DOHH2 (cell line): ENCODE results near the gene SLC39A11.

Source experiments
- H3F3A ChIP-seq: fragments of 200-600 bp; sonication (generic), shearing (Covaris generic); 2 replicates; pipeline ENCODE4 v1.6.0; 2016; ENCODE audit warnings: antibody characterized with exemption, mild to moderate bottlenecking; ENCODE audit not compliant: control insufficient read depth, insufficient read depth
- H3K27ac ChIP-seq: fragments of 200-600 bp; sonication (generic); 2 replicates; pipeline ENCODE4 v1.5.1; 2014; ENCODE audit warnings: low read depth, mild to moderate bottlenecking, low read length, moderate library complexity
- H3K27me3 ChIP-seq: fragments of 200-600 bp; sonication (generic); 2 replicates; pipeline ENCODE4 v1.6.1; 2014; ENCODE audit warnings: mild to moderate bottlenecking, low read length, mixed read lengths; ENCODE audit not compliant: control insufficient read depth
- H3K36me3 ChIP-seq: fragments of 200-600 bp; sonication (generic); 2 replicates; pipeline ENCODE4 v1.6.1; 2014; ENCODE audit warnings: mild to moderate bottlenecking, low read length, moderate library complexity, mixed read lengths; ENCODE audit not compliant: control insufficient read depth
- H3K4me1 ChIP-seq: fragments of 200-600 bp; sonication (generic); 2 replicates; pipeline ENCODE4 v1.6.1; 2014; ENCODE audit warnings: mild to moderate bottlenecking, low read length, mixed read lengths; ENCODE audit not compliant: control insufficient read depth
- H3K4me2 ChIP-seq: fragments of 200-600 bp; sonication (generic); 2 replicates; pipeline ENCODE4 v1.6.0; 2014; ENCODE audit warnings: mild to moderate bottlenecking, low read length, moderate library complexity
- H3K4me3 ChIP-seq: fragments of 200-600 bp; sonication (generic); 2 replicates; pipeline ENCODE4 v1.5.1; 2014; ENCODE audit warnings: mild to moderate bottlenecking, low read length, mixed read lengths
- H3K79me2 ChIP-seq: fragments of 200-600 bp; sonication (generic); 2 replicates; pipeline ENCODE4 v1.6.1; 2014; ENCODE audit warnings: mild to moderate bottlenecking, low read length, mixed read lengths; ENCODE audit not compliant: control insufficient read depth
- H3K9me2 ChIP-seq: fragments of 200-600 bp; sonication (generic); replicated peaks from 2 replicates; pipeline ENCODE4 v1.6.1; 2014; ENCODE audit warnings: mild to moderate bottlenecking, low read length, mixed read lengths; ENCODE audit not compliant: control insufficient read depth
- H3K9me3 ChIP-seq: fragments of 200-600 bp; sonication (generic); 2 replicates; pipeline ENCODE4 v1.6.1; 2014; ENCODE audit warnings: antibody characterized with exemption, low read length, mixed read lengths; ENCODE audit not compliant: control insufficient read depth, insufficient read depth
- H4K20me1 ChIP-seq: fragments of 200-600 bp; sonication (generic); 2 replicates; pipeline ENCODE4 v1.6.0; 2014; ENCODE audit warnings: low read depth, mild to moderate bottlenecking, antibody characterized with exemption, low read length, moderate library complexity; ENCODE audit not compliant: control insufficient read depth, insufficient read depth
- CTCF ChIP-seq: fragments of 200-600 bp; sonication (generic); IDR thresholded peaks from one replicate; pipeline ENCODE4 v1.5.1; 2014; ENCODE audit warnings: antibody characterized with exemption, mild to moderate bottlenecking, low read depth, low read length; ENCODE audit not compliant: poor library complexity, severe bottlenecking
- EZH2phosphoT487 ChIP-seq: fragments of 200-600 bp; sonication (generic); IDR thresholded peaks from 2 replicates; pipeline ENCODE4 v1.6.1; 2017; ENCODE audit warnings: borderline replicate concordance, mild to moderate bottlenecking, antibody characterized with exemption, low read length, moderate library complexity, mixed read lengths

Gene SLC39A11

GRCh38 chr17:72737151-72737690, 355.3 kb downstream of the SLC39A11 start:
- no peaks in the 10 kb centered on the region for H3K9me3 ChIP-seq
- H3K4me3 ChIP-seq: no peak overlapping the region
- H4K20me1 ChIP-seq: no peaks in the 10 kb centered on the region
- no peaks in the 10 kb centered on the region for H3F3A ChIP-seq
- H3K36me3 ChIP-seq: no peaks in the 10 kb centered on the region
- H3K4me1 ChIP-seq: no peaks in the 10 kb centered on the region
- no peak overlapping the region for H3K27ac ChIP-seq
- H3K27me3 ChIP-seq: no peaks in the 10 kb centered on the region
- no peaks in the 10 kb centered on the region for H3K9me2 ChIP-seq
- no peak overlapping the region for H3K4me2 ChIP-seq
- H3K79me2 ChIP-seq: no peaks in the 10 kb centered on the region
- TF ChIP-seq CTCF: no peak
- TF ChIP-seq EZH2phosphoT487: no peak

GRCh38 chr17:72735592-72735991, 356.9 kb downstream of the SLC39A11 start:
- Histone ChIP-seq H3K27ac (no peak overlapping the region), H3K4me2 (no peak overlapping the region), H3K4me1 (no peaks in the 10 kb centered on the region), H3F3A (no peaks in the 10 kb centered on the region), H3K4me3 (no peak overlapping the region), H3K27me3 (no peaks in the 10 kb centered on the region), H3K9me3 (no peaks in the 10 kb centered on the region), H3K79me2 (no peaks in the 10 kb centered on the region), H3K9me2 (no peaks in the 10 kb centered on the region), H3K36me3 (no peaks in the 10 kb centered on the region), H4K20me1 (no peaks in the 10 kb centered on the region)
- TF ChIP-seq CTCF (no peak), EZH2phosphoT487 (no peak)

GRCh38 chr17:72735048-72735447, 357.4 kb downstream of the SLC39A11 start:
- Histone ChIP-seq H3K4me3 (no peak overlapping the region), H3K9me2 (no peaks in the 10 kb centered on the region), H3K9me3 (no peaks in the 10 kb centered on the region), H3K27ac (no peak overlapping the region), H3F3A (no peaks in the 10 kb centered on the region), H4K20me1 (no peaks in the 10 kb centered on the region), H3K27me3 (no peaks in the 10 kb centered on the region), H3K4me2 (no peak overlapping the region), H3K79me2 (no peaks in the 10 kb centered on the region), H3K36me3 (no peaks in the 10 kb centered on the region), H3K4me1 (no peaks in the 10 kb centered on the region)
- TF ChIP-seq CTCF: no peak
- no peak for TF ChIP-seq EZH2phosphoT487

GRCh38 chr17:72734613-72735012, 357.9 kb downstream of the SLC39A11 start:
- Histone ChIP-seq H3F3A (no peaks in the 10 kb centered on the region), H3K4me1 (no peaks in the 10 kb centered on the region), H3K4me3 (no peak overlapping the region), H3K4me2 (no peak overlapping the region), H3K9me3 (no peaks in the 10 kb centered on the region), H3K27ac (no peak overlapping the region), H3K36me3 (no peaks in the 10 kb centered on the region), H3K27me3 (no peaks in the 10 kb centered on the region), H3K79me2 (no peaks in the 10 kb centered on the region), H4K20me1 (no peaks in the 10 kb centered on the region), H3K9me2 (no peaks in the 10 kb centered on the region)
- no peak for TF ChIP-seq CTCF
- no peak for TF ChIP-seq EZH2phosphoT487
